ENCODE measurements around the gene APP.
A peak's percentile ranks its signal among the peaks of the same experiment; 100 is the strongest.

APP gene

GRCh38 chr21:25970254-25970930, 200.2 kb downstream of the APP start:
- DNase-seq (ENCODE audit: low spot score): no peak

- no peak for DNase-seq (ENCODE audit: low spot score)
These were observed 202.6 kb downstream of the APP start for GRCh38 chr21:25967901-25968438.

GRCh38 chr21:25967181-25967900, 203.2 kb downstream of the APP start:
- DNase-seq (ENCODE audit: low spot score): no peak

GRCh38 chr21:25965951-25966707, 204.4 kb downstream of the APP start:
- no peak for DNase-seq (ENCODE audit: low spot score)

- DNase-seq (ENCODE audit: low spot score): no peak
These were observed 205.6 kb downstream of the APP start for GRCh38 chr21:25964926-25965325.

- no peak for DNase-seq (ENCODE audit: low spot score)
These were observed 206.6 kb downstream of the APP start for GRCh38 chr21:25964015-25964414.

- DNase-seq (ENCODE audit: low spot score): no peak
These were observed 207.4 kb downstream of the APP start for GRCh38 chr21:25963181-25963580.

- no peak for DNase-seq (ENCODE audit: low spot score)
These were observed 209.5 kb downstream of the APP start for GRCh38 chr21:25961042-25961441.

- no peak for DNase-seq (ENCODE audit: low spot score)
These were observed 210.2 kb downstream of the APP start for GRCh38 chr21:25960402-25960801.

GRCh38 chr21:25959799-25960198, 210.8 kb downstream of the APP start:
- DNase-seq (ENCODE audit: low spot score): no peak

GRCh38 chr21:25956993-25957714, 213.4 kb downstream of the APP start:
- DNase-seq (ENCODE audit: low spot score): no peak

GRCh38 chr21:25955646-25956045, 214.9 kb downstream of the APP start:
- no peak for DNase-seq (ENCODE audit: low spot score)

- no peak for DNase-seq (ENCODE audit: low spot score)
These were observed 216.9 kb downstream of the APP start for GRCh38 chr21:25953659-25954058.

GRCh38 chr21:25953196-25953595, 217.4 kb downstream of the APP start:
- DNase-seq (ENCODE audit: low spot score): no peak

GRCh38 chr21:25952306-25952705, 218.3 kb downstream of the APP start:
- no peak for DNase-seq (ENCODE audit: low spot score)

GRCh38 chr21:25949701-25950100, 220.9 kb downstream of the APP start:
- DNase-seq (ENCODE audit: low spot score): no peak

GRCh38 chr21:25944672-25945213, 225.8 kb downstream of the APP start:
- DNase-seq (ENCODE audit: low spot score): peak; percentile 39

- DNase-seq (ENCODE audit: low spot score): no peak
These were observed 226.5 kb downstream of the APP start for GRCh38 chr21:25944082-25944481.

GRCh38 chr21:25942135-25942534, 228.4 kb downstream of the APP start:
- DNase-seq (ENCODE audit: low spot score): no peak

- no peak for DNase-seq (ENCODE audit: low spot score)
These were observed 231.2 kb downstream of the APP start for GRCh38 chr21:25939396-25939761.

GRCh38 chr21:25938658-25939395, 231.7 kb downstream of the APP start:
- DNase-seq (ENCODE audit: low spot score): peak; percentile 56

Measured in cerebellar cortex (tissue), 1 donor.